Stimulated activated CD4-positive, alpha-beta T cell treated with anti-CD3 and anti-CD28 coated beads, Interleukin-12 subunit alpha, Interleukin-12 subunit beta, amount 100 ng/mL, for 4 hours (primary cell): ENCODE results near the gene CAT.
"Not testable (repeated sequence)": the region's sequence is repeated elsewhere in the genome, so short reads cannot be mapped to it uniquely, and the experiment has no call there.

ENCODE experiments used
- DNase-seq: peaks from one replicate; pipeline ENCODE4 v3.0.0-alpha.2; 2020

Gene CAT

DNA sequence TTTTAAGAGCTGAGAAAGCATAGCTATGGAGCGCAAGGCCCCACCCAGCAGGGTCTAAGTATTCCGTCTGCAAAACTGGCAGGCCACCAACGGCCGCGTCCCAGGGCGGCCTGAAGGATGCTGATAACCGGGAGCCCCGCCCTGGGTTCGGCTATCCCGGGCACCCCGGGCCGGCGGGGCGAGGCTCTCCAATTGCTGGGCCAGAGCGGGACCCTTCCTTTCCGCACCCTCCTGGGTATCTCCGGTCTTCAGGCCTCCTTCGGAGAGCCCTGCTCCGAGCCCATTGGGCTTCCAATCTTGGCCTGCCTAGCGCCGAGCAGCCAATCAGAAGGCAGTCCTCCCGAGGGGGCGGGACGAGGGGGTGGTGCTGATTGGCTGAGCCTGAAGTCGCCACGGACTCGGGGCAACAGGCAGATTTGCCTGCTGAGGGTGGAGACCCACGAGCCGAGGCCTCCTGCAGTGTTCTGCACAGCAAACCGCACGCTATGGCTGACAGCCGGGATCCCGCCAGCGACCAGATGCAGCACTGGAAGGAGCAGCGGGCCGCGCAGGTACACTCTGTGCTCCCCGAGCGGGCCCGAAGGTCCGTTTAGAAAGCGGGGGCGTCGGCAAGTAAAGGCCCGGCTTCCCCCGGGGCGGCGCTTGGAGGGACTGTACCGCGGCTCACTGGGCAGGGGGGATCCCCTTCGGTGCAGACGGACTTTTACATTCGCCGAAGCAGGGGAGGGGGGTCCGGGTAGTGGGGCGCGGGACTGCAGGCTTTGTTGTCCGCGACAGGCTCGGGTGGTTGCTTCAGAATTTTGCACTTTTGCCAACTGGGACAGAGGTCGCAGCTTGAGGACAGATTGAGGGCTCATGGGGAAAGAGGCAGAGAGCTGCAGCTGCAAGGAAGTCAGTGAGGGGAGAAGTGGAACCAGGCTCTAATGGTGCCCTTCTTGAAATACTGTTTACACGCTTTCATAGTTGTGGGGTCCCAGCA, at the start of gene CAT:
Gene CAT, plus strand, starts transcription at position 406 of the 979 bp plus-strand sequence. Its CDS starts 80 bp downstream, at position 486.
- DNase-seq, result peak; percentile 97

GRCh38 chr11:34394771-34395300, 43.9 kb upstream of the CAT start:
- DNase-seq, result no peak

- DNase-seq, result no peak
Observed at GRCh38 chr11:34395916-34396550, 42.7 kb upstream of the CAT start.

DNA sequence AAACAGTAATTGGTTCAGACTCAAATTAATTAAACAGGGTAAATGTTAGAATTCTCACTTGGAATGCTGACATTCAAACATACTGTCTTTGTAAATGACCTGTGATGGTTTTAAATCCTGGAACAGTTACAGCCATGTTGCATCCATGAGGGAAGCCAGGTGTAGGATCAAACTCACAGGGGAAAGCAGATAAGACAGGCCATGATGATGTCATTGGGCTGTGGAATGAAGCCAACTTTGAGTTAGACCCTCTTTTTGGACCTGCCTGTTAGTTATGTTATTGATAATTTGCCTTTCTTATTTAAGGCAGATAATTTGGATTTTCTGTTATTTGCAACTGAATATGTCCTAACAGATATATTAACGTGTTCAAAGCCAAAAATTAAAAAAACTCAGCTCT, 41.6 kb upstream of the CAT start:
- DNase-seq, result no peak

- no peak for DNase-seq
Observed at GRCh38 chr11:34397811-34398210, 40.9 kb upstream of the CAT start.

GRCh38 chr11:34403431-34403830, 35.3 kb upstream of the CAT start:
- DNase-seq, result no peak

DNA sequence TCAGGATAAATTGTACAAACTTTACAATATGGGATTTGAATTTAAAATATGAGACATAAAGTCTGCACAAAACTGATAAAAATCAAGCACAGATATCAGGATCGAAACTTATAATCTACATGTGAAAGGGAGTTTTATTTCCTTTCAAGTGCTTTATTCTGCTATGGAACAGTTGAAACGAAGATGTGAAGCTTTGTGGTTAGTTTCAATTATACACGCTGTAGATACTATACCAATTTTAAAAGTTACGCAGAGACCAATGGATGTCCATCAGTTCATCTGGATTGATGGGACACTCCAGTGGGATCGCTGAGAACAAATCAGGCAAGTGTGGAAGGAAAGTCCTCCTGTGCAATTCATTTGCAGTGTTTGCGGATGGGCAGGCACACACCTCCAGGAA, 34.5 kb upstream of the CAT start:
- DNase-seq, result no peak

DNA sequence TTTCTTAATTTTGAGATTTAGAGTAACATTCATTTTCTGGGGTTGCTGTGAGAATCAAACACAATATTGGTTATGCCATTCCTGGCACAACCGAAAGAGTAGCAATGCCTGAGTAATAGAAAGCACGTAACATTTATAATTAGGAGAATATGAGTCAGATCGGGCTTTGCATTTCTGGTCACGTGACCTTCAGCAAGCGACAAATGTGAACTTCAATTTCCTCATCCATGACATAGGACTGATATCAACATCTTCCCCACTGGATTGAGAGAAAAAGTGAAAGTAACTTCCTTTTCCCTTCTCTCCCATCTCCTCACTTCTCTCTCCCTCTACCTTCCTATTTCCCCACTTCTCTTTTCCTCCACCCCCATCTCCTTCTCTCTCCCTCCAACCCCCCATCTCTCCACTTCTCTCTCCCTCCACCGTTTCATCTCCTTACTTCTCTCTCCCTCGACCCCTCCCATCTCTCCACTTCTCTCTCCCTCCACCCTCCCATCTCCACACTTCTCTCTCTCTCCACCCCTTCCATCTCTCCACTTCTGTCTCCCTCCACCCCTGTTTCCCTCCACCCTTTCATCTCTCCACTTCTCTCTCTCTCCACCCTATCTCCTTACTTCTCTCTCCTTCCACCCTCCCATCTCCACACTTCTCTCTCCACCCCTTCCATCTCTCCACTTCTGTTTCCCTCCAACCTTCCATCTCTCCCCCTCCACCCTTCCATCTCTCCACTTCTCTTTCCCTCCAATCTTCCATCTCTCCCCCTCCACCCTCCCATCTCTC, 33.5 kb upstream of the CAT start:
- no peak for DNase-seq

GRCh38 chr11:34406413-34406812, 32.3 kb upstream of the CAT start:
- no peak for DNase-seq

GRCh38 chr11:34407121-34407813, 31.5 kb upstream of the CAT start:
- no peak for DNase-seq

DNA sequence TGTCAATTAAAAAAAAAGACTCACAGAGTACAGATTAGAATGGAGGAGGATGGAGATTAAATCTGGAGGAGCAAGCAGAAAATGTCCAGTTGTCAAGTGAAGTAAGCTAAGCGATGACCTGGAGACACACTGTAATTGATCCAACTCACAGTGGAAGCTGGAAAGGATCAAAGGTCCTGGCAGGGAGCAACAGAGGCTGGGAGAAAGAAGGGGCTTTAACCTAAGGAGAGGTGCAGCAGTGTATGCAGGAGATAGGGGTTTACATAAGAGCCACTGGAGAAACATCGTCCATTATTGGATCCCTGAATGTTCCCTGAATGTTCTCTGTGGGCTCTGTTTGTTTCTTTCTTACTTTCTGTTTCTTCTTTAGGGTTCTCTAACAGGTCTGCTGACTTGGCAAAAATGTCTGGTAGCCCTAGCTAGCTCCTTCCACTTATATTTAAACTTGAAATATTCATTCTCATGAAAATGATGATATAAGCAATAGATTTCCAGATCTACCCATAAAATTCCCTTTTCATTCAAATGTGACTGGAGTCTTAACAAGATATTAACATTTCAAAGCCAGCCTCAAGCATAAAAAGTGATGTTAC, 30.1 kb upstream of the CAT start:
- no peak for DNase-seq

GRCh38 chr11:34411111-34411510, 27.6 kb upstream of the CAT start:
- no peak for DNase-seq

DNA sequence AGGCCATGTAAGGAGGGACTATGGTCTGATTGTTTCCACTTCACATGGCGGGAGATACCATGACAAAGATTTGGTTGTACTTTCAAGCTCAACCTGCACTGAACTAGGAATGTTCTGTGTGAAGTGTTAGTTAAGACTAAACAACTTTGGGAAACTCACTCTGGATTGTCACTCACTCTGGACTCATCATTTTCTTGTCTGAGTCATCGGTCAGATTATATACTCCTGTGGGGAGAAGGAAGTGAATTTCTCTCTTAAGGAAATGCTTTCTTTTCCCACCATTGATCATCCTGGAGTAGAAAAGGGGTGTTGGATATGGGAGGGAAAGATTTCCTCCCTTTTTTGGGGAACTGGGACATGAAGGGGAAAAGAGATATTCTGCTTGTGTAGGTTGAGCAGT, 26.9 kb upstream of the CAT start:
- DNase-seq, result no peak

- no peak for DNase-seq
Observed at GRCh38 chr11:34413263-34413662, 25.5 kb upstream of the CAT start.

- DNase-seq, result no peak
Observed at GRCh38 chr11:34415538-34415937, 23.2 kb upstream of the CAT start.

- no peak for DNase-seq
Observed at GRCh38 chr11:34416088-34416487, 22.6 kb upstream of the CAT start.

GRCh38 chr11:34416766-34417165, 22.0 kb upstream of the CAT start:
- DNase-seq, result no peak

GRCh38 chr11:34417202-34417601, 21.5 kb upstream of the CAT start:
- DNase-seq, result no peak

DNA sequence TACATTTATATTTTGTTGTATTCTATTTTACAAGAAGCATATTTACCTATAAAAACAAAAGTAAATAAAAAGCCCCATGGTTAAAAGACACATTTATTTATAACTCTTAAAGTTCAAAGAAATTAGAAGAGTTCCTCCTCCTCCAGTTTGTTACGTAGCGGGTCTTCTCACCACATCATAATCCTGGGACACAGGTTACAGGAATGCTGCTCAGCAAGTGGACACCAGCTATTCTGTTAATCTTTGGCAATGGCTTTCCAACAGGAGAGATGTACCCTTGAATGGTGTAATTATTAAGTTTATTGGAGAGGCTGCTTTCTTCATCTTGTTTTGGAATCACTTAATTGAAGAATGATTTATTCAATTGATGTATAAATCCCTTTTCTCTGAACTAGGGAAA, 19.6 kb upstream of the CAT start:
- DNase-seq, result no peak

DNA sequence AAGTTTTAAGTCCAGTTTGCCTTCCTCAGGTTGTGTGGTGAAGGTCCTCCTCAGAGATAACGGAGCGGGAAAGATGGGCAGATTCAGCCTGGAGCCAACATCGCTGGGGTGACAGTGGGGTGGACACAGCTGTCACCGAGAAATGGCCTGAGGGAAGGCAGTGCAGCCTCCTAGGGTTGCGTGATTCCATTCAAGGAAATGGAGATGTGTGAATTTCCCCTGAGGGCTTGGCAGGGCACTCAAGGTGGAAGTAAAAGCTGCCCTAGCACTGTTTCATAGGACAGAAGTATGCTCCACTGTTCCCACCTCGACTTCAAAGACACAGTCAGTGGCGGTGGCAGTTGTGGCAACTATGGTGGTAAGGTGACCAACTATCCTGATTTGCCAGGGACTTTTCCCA, 15.4 kb upstream of the CAT start:
- no peak for DNase-seq

- DNase-seq, result not testable (repeated sequence)
Observed at GRCh38 chr11:34424826-34425225, 13.9 kb upstream of the CAT start.

DNA sequence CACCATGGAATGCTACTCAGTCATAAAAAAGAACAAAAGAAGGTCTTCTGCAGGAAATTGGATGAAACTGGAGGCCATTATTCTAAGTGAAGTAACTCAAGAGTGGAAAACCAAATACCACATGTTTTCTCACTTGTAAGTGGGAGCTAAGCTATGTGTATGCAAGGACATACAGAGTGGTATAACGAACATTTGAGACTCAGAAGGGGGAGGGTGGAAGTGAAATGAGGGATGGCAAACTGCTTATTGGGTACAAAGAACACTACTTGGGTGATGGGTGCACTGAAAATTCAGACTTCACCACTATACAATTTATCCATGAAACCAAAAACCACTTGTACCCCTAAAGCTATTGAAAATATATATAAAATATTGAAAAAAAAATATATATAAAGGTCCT, 13.4 kb upstream of the CAT start:
- no peak for DNase-seq
